PC-3 (cell line): Measurements from ENCODE around the gene MAML3.

Experiments
- EZH2 ChIP-seq: fragments of 300-600 bp; sonication (generic); IDR thresholded peaks from one replicate; pipeline ENCODE4 v1.6.1; 2017; ENCODE audit warnings: antibody characterized with exemption, mild to moderate bottlenecking, low read length; ENCODE audit not compliant: unreplicated experiment
- EZH2phosphoT487 ChIP-seq: fragments of 300-600 bp; sonication (generic); IDR thresholded peaks from 2 replicates; pipeline ENCODE4 v1.6.1; 2018; ENCODE audit warnings: mild to moderate bottlenecking, antibody characterized with exemption, low read length, borderline replicate concordance
- TF ChIP-seq, protein P1 (sequence below): fragments of 300-600 bp; sonication (generic); conservative IDR thresholded peaks from 2 replicates; pipeline ENCODE4 v1.5.1; 2017; ENCODE audit warnings: antibody characterized with exemption, low read depth, mild to moderate bottlenecking, low read length

DNA sequence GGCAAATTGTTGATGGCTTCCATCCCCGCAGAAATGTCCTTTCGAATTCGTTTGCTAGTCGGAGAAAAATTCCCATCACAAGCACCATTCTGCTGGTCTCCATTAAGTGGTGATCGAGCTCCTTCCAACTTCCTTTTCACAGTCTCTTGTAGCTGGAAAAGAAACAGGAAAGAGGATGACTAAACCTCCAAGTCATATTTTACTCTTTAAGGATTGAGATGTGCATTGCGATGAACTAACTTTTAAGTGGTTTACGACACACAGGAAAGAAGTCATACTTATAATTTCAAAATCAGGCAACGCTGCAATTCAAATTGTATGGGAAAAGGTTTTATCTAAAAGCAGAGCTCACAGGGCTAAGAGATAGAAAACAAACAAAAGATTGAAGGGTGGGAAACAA is 263.2 kb downstream of the MAML3 start:
- TF ChIP-seq, protein P1, sequence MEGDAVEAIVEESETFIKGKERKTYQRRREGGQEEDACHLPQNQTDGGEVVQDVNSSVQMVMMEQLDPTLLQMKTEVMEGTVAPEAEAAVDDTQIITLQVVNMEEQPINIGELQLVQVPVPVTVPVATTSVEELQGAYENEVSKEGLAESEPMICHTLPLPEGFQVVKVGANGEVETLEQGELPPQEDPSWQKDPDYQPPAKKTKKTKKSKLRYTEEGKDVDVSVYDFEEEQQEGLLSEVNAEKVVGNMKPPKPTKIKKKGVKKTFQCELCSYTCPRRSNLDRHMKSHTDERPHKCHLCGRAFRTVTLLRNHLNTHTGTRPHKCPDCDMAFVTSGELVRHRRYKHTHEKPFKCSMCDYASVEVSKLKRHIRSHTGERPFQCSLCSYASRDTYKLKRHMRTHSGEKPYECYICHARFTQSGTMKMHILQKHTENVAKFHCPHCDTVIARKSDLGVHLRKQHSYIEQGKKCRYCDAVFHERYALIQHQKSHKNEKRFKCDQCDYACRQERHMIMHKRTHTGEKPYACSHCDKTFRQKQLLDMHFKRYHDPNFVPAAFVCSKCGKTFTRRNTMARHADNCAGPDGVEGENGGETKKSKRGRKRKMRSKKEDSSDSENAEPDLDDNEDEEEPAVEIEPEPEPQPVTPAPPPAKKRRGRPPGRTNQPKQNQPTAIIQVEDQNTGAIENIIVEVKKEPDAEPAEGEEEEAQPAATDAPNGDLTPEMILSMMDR, result 0 out of 2 replicates have a peak, but pooled peaks have one; percentile 12
- TF ChIP-seq EZH2phosphoT487 (no peak), EZH2 (no peak)
